ENCODE data around the gene PLXNA4. TPM values are rescaled to one million over a fixed set of nuclear protein-coding genes. Genes with fewer than 3 reads are reported as not detected.

The PLXNA4 gene
- total RNA-seq, 1 donor from 2014 or later: 14.0 TPM

DNA sequence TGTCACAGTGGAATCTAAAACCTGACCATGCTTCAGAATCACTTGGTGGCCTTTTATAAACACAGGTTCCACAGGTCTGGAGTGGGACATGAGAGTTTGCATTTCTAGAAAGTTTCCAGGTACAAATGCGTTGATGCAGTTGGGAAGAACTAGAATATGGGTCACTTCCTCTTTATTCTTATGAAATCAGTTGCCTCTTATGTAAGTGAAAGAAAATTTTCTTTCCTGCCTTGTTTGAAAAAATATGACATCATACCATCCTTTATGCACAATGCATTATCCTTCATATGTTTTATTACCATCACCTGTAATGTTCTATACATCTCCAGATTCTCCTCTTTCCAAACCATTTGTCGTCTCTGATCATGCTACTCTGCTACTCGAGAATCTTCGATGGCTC lies 44.0 kb downstream of the PLXNA4 start:
- H3K27me3 ChIP-seq: no peaks in the 10 kb centered on the region
- no peak overlapping the region for H3K4me3 ChIP-seq
- TF ChIP-seq POLR2AphosphoS5 (IDR thresholded peaks at IDR 0.05; ENCODE audit: insufficient read depth in 1 of 2, low read depth in 1 of 2) (no peak), POLR2A (IDR thresholded peaks at IDR 0.05) (no peak)
- TF ChIP-seq, protein P1, sequence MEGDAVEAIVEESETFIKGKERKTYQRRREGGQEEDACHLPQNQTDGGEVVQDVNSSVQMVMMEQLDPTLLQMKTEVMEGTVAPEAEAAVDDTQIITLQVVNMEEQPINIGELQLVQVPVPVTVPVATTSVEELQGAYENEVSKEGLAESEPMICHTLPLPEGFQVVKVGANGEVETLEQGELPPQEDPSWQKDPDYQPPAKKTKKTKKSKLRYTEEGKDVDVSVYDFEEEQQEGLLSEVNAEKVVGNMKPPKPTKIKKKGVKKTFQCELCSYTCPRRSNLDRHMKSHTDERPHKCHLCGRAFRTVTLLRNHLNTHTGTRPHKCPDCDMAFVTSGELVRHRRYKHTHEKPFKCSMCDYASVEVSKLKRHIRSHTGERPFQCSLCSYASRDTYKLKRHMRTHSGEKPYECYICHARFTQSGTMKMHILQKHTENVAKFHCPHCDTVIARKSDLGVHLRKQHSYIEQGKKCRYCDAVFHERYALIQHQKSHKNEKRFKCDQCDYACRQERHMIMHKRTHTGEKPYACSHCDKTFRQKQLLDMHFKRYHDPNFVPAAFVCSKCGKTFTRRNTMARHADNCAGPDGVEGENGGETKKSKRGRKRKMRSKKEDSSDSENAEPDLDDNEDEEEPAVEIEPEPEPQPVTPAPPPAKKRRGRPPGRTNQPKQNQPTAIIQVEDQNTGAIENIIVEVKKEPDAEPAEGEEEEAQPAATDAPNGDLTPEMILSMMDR (IDR thresholded peaks at IDR 0.05): no peak
- H3K27ac ChIP-seq: no peak overlapping the region
- intact Hi-C loops (cut with DNase I): no loop called here
- H3K9me3 ChIP-seq: no peaks in the 10 kb centered on the region
- H3K36me3 ChIP-seq: no peaks in the 10 kb centered on the region
- no peaks in the 10 kb centered on the region for H3K4me1 ChIP-seq
- no peak for DNase-seq (ENCODE audit: extremely low spot score in 2 of 2)

GRCh38 chr7:132531562-132531961 lies 44.7 kb downstream of the PLXNA4 start:
- no peak overlapping the region for H3K27ac ChIP-seq
- no peaks in the 10 kb centered on the region for H3K9me3 ChIP-seq
- no peak for DNase-seq (ENCODE audit: extremely low spot score in 2 of 2)
- no peaks in the 10 kb centered on the region for H3K27me3 ChIP-seq
- no peaks in the 10 kb centered on the region for H3K36me3 ChIP-seq
- no peak overlapping the region for H3K4me3 ChIP-seq
- intact Hi-C loops (cut with DNase I): no loop called here
- H3K4me1 ChIP-seq: no peaks in the 10 kb centered on the region
- no peak for TF ChIP-seq POLR2A (IDR thresholded peaks at IDR 0.05)
- TF ChIP-seq POLR2AphosphoS5 (IDR thresholded peaks at IDR 0.05; ENCODE audit: insufficient read depth in 1 of 2, low read depth in 1 of 2): no peak
- TF ChIP-seq, protein P1 (IDR thresholded peaks at IDR 0.05): no peak

DNA sequence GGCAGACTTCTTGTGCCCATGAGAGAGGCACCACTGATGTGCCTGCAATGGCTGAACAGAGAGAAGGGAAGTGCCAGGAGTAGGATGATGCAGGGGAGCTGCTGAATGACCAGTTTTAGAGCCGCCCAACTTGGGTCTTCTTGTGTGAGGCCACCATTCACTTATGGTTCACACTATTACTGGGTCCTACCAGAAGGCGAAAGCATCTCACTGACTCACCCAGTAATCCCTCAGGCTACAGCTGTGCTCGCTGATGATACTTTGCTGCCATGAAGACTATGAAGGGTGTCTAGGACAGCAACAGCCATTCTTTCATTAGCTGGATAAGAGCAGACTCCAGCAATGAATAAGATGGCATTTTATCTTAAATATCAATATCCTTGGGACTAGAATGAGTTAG lies 47.6 kb downstream of the PLXNA4 start:
- no peak overlapping the region for H3K27ac ChIP-seq

GRCh38 chr7:132527467-132528410 lies 48.5 kb downstream of the PLXNA4 start:
- Histone ChIP-seq H3K4me3 (no peak overlapping the region), H3K9me3 (no peaks in the 10 kb centered on the region), H3K4me1 (no peaks in the 10 kb centered on the region), H3K36me3 (no peaks in the 10 kb centered on the region), H3K27ac (no peak overlapping the region), H3K27me3 (no peaks in the 10 kb centered on the region)
- intact Hi-C loops (cut with DNase I): no loop called here
- no peak for DNase-seq (ENCODE audit: extremely low spot score in 2 of 2)
- TF ChIP-seq POLR2A (IDR thresholded peaks at IDR 0.05) (no peak), POLR2AphosphoS5 (IDR thresholded peaks at IDR 0.05; ENCODE audit: insufficient read depth in 1 of 2, low read depth in 1 of 2) (no peak)
- TF ChIP-seq, protein P1 (IDR thresholded peaks at IDR 0.05): no peak

More for the DNA sequence above, 47.6 kb downstream of the PLXNA4 start:
- TF ChIP-seq, protein P1 (IDR thresholded peaks at IDR 0.05): no peak
- TF ChIP-seq POLR2AphosphoS5 (IDR thresholded peaks at IDR 0.05; ENCODE audit: insufficient read depth in 1 of 2, low read depth in 1 of 2) (no peak), POLR2A (IDR thresholded peaks at IDR 0.05) (no peak)
- DNase-seq (ENCODE audit: extremely low spot score in 2 of 2): no peak
- Histone ChIP-seq H3K4me3 (no peak overlapping the region), H3K36me3 (no peaks in the 10 kb centered on the region), H3K9me3 (no peaks in the 10 kb centered on the region), H3K4me1 (no peaks in the 10 kb centered on the region), H3K27me3 (no peaks in the 10 kb centered on the region)
- intact Hi-C loops (cut with DNase I): no loop called here

Data from vagina (tissue), 2 donors.